ENCODE results near the gene PTPRB.

Gene PTPRB

GRCh38 chr12:70637303-70638085 lies at the start of gene PTPRB:
PTPRB (minus strand) TSS chr12:70637429; CDS start chr12:70637395, 34 bp downstream.
- DNase-seq (ENCODE audit: low read depth in 2 of 2), result no peak

- no peak for DNase-seq (ENCODE audit: low read depth in 2 of 2)
Measured at GRCh38 chr12:70686907-70687306, 49.7 kb upstream of the PTPRB start.

GRCh38 chr12:70686299-70686698 lies 49.1 kb upstream of the PTPRB start:
- no peak for DNase-seq (ENCODE audit: low read depth in 2 of 2)

GRCh38 chr12:70683976-70684375 lies 46.7 kb upstream of the PTPRB start:
- no peak for DNase-seq (ENCODE audit: low read depth in 2 of 2)

GRCh38 chr12:70671698-70672097 lies 34.5 kb upstream of the PTPRB start:
- DNase-seq (ENCODE audit: low read depth in 2 of 2), result no peak

GRCh38 chr12:70670948-70671347 lies 33.7 kb upstream of the PTPRB start:
- no peak for DNase-seq (ENCODE audit: low read depth in 2 of 2)

GRCh38 chr12:70667253-70667652 lies 30.0 kb upstream of the PTPRB start:
- DNase-seq (ENCODE audit: low read depth in 2 of 2), result no peak

GRCh38 chr12:70666364-70666763 lies 29.1 kb upstream of the PTPRB start:
- DNase-seq (ENCODE audit: low read depth in 2 of 2), result no peak

- DNase-seq (ENCODE audit: low read depth in 2 of 2), result no peak
Measured at GRCh38 chr12:70664465-70664881, 27.2 kb upstream of the PTPRB start.

- DNase-seq (ENCODE audit: low read depth in 2 of 2), result no peak
Measured at GRCh38 chr12:70663838-70664237, 26.6 kb upstream of the PTPRB start.

GRCh38 chr12:70661466-70662161 lies 24.4 kb upstream of the PTPRB start:
- no peak for DNase-seq (ENCODE audit: low read depth in 2 of 2)

GRCh38 chr12:70660620-70661219 lies 23.5 kb upstream of the PTPRB start:
- peak in 1 of 2 donors; percentile 2 for DNase-seq (ENCODE audit: low read depth in 2 of 2)

GRCh38 chr12:70660002-70660604 lies 22.9 kb upstream of the PTPRB start:
- no peak for DNase-seq (ENCODE audit: low read depth in 2 of 2)

- DNase-seq (ENCODE audit: low read depth in 2 of 2), result no peak
Measured at GRCh38 chr12:70659077-70659606, 21.9 kb upstream of the PTPRB start.

GRCh38 chr12:70657616-70658286 lies 20.5 kb upstream of the PTPRB start:
- no peak for DNase-seq (ENCODE audit: low read depth in 2 of 2)

- no peak for DNase-seq (ENCODE audit: low read depth in 2 of 2)
Measured at GRCh38 chr12:70652451-70652850, 15.2 kb upstream of the PTPRB start.

GRCh38 chr12:70648831-70649230 lies 11.6 kb upstream of the PTPRB start:
- DNase-seq (ENCODE audit: low read depth in 2 of 2), result no peak

GRCh38 chr12:70648191-70648590 lies 11.0 kb upstream of the PTPRB start:
- no peak for DNase-seq (ENCODE audit: low read depth in 2 of 2)

GRCh38 chr12:70646850-70647249 lies 9.6 kb upstream of the PTPRB start:
- DNase-seq (ENCODE audit: low read depth in 2 of 2), result no peak

- DNase-seq (ENCODE audit: low read depth in 2 of 2), result peak; percentile 6 to 14
Measured at GRCh38 chr12:70645494-70646317, 8.5 kb upstream of the PTPRB start.

GRCh38 chr12:70644861-70645260 lies 7.6 kb upstream of the PTPRB start:
- no peak for DNase-seq (ENCODE audit: low read depth in 2 of 2)

Data from stimulated activated CD8-positive, alpha-beta memory T cell treated with anti-CD3 and anti-CD28 coated beads, Interleukin-7, amount 100 ng/mL, for 4 hours (primary cell).